ENCODE results near the gene MREG.
"Not testable (repeated sequence)": the region's sequence is repeated elsewhere in the genome, so short reads cannot be mapped to it uniquely, and the experiment has no call there.

Gene MREG

DNA sequence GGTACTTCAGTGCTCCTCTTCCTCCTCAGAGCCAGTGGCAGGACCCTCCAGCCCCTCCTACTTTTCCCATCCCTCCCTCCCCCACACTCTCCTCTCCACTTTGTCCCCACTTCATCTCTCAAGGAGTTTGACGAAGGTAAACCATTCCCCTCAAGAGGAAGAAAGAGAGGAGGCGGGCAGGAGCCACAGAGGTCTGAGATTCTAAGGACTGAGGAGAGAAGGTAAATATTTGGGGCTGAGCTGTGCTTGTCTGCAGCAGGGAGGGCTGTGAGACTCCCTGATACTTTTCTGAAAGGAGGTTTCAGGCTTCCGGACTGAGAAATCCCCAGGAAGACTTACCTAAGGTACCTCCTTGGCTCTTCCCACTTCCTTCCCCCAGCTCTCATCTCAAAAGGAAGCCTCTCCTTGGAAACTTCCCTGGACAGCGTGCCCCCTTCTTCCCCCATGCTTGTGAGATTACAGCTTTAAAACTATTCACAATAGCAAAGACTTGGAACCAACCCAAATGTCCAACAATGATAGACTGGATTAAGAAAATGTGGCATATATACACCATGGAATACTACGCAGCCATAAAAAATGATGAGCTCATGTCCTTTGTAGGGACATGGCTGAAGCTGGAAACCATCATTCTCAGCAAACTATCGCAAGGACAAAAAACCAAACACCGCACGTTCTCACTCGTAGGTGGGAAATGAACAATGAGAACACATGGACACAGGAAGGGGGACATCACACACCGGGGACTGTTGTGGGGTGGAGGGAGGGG is 55.8 kb downstream of the MREG start:
- not testable (repeated sequence) for H3K4me3 ChIP-seq (ENCODE audit: low read depth, low read length); H3K4me1 ChIP-seq (ENCODE audit: control insufficient read depth, insufficient read depth, low read length); H3K9ac ChIP-seq (ENCODE audit: low read length); H3K9me3 ChIP-seq (ENCODE audit: control insufficient read depth, insufficient read depth, low read depth, low read length); H3K27ac ChIP-seq (ENCODE audit: low read depth, low read length); H3K27me3 ChIP-seq (ENCODE audit: control insufficient read depth, insufficient read depth, low read length); H3K36me3 ChIP-seq (ENCODE audit: control insufficient read depth, insufficient read depth, low read length)

DNA sequence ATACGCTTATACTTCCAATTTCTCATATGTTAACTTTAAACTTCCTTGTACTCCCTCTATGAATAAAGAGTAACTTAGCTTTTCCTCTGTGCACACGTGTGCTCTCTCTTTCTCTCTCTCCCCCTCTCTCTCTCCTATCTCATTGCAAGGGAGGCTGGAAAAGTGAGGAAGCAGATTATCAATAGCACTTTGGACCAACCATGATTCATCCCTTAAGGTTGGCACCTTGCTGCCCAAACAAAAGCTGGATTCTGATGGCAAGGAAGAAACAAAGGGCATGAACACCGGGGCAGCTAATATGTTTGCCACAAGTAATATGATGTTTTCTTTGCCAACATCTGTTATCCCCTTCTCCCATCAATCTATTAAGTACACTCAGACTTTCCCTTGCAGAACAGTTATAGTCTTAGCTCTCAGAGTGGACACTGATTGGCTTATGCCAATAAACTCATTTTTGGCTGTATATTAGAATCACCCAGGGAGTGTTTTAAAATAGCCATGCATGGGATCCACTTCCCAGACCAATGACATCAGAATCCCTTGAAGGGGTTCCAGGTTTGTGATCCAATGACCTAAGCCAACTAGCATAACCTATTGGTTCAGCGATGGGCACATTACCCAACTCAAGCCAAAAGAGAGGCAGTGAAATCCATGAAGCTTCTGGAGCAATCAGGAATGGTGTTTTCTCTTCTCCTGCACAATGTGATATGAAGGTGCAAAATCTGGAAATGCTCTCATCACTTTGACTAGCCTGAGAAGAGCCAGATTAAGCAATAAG is 60.3 kb downstream of the MREG start:
- Histone ChIP-seq H3K9me3 (ENCODE audit: control insufficient read depth, insufficient read depth, low read depth, low read length) (no peaks in the 10 kb centered on the region), H3K4me3 (ENCODE audit: low read depth, low read length) (no peak overlapping the region), H3K27ac (ENCODE audit: low read depth, low read length) (no peak overlapping the region), H3K27me3 (ENCODE audit: control insufficient read depth, insufficient read depth, low read length) (no peaks in the 10 kb centered on the region), H3K4me1 (ENCODE audit: control insufficient read depth, insufficient read depth, low read length) (no peaks in the 10 kb centered on the region), H3K9ac (ENCODE audit: low read length) (no peak overlapping the region), H3K36me3 (ENCODE audit: control insufficient read depth, insufficient read depth, low read length) (no peaks in the 10 kb centered on the region)

- Histone ChIP-seq H3K4me3 (ENCODE audit: low read depth, low read length) (no peak overlapping the region), H3K4me1 (ENCODE audit: control insufficient read depth, insufficient read depth, low read length) (no peaks in the 10 kb centered on the region), H3K9ac (ENCODE audit: low read length) (no peak overlapping the region), H3K9me3 (ENCODE audit: control insufficient read depth, insufficient read depth, low read depth, low read length) (no peaks in the 10 kb centered on the region), H3K27ac (ENCODE audit: low read depth, low read length) (no peak overlapping the region), H3K36me3 (ENCODE audit: control insufficient read depth, insufficient read depth, low read length) (peaks cover 2% of the 10 kb centered on the region; the same call in 1 of the 2 replicates), H3K27me3 (ENCODE audit: control insufficient read depth, insufficient read depth, low read length) (no peaks in the 10 kb centered on the region)
Measured at GRCh38 chr2:215951558-215951957, 61.8 kb downstream of the MREG start.

DNA sequence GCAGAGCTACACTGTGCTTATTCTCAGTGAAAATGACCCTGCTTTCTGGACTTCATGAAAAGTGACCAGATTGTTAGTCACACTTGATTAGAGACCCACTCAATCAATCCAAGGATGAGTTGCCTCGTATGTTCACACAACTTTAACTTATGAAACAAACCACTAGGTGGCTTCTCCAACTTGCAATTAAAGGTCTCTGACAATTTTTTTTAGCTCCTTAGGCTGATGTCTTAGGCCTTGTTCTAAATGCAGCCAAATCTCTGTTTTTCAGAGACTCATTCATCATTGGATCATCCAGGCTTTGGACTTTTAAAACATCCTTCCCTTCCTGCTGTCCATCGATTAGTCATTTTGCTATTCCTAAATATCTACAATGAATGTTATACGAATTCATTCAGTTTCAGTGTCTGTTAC is 63.4 kb downstream of the MREG start:
- Histone ChIP-seq H3K9me3 (ENCODE audit: control insufficient read depth, insufficient read depth, low read depth, low read length) (no peaks in the 10 kb centered on the region), H3K4me1 (ENCODE audit: control insufficient read depth, insufficient read depth, low read length) (no peaks in the 10 kb centered on the region), H3K4me3 (ENCODE audit: low read depth, low read length) (no peak overlapping the region), H3K27me3 (ENCODE audit: control insufficient read depth, insufficient read depth, low read length) (no peaks in the 10 kb centered on the region), H3K27ac (ENCODE audit: low read depth, low read length) (no peak overlapping the region), H3K9ac (ENCODE audit: low read length) (no peak overlapping the region), H3K36me3 (ENCODE audit: control insufficient read depth, insufficient read depth, low read length) (peaks cover 12% of the 10 kb centered on the region)

GRCh38 chr2:215948051-215948450 is 65.3 kb downstream of the MREG start:
- H3K9ac ChIP-seq (ENCODE audit: low read length) = no peak overlapping the region
- no peaks in the 10 kb centered on the region for H3K27me3 ChIP-seq (ENCODE audit: control insufficient read depth, insufficient read depth, low read length)
- no peaks in the 10 kb centered on the region for H3K9me3 ChIP-seq (ENCODE audit: control insufficient read depth, insufficient read depth, low read depth, low read length)
- H3K27ac ChIP-seq (ENCODE audit: low read depth, low read length) = no peak overlapping the region
- H3K4me3 ChIP-seq (ENCODE audit: low read depth, low read length) = no peak overlapping the region
- no peaks in the 10 kb centered on the region for H3K4me1 ChIP-seq (ENCODE audit: control insufficient read depth, insufficient read depth, low read length)
- H3K36me3 ChIP-seq (ENCODE audit: control insufficient read depth, insufficient read depth, low read length) = peaks cover 22% of the 10 kb centered on the region

DNA sequence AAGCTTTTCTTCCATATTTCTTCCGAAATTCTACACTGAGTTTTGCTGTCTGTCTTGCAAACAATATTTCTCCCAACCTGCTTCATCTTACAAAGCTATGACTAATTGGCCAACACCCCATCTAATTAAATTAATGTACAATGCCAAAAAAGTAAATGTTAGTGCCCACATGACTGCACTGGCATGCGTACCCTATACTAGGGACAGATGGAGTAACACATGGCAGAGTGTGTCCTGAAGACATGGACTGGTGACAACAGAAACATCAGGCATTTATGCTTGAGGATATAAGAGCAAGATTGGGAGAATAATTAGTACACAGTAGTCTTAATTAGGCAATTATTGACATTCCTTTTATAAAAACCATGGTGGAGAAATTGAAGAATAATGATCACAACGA is 66.8 kb downstream of the MREG start:
- Histone ChIP-seq H3K9ac (ENCODE audit: low read length) (no peak overlapping the region), H3K27ac (ENCODE audit: low read depth, low read length) (no peak overlapping the region), H3K9me3 (ENCODE audit: control insufficient read depth, insufficient read depth, low read depth, low read length) (no peaks in the 10 kb centered on the region), H3K27me3 (ENCODE audit: control insufficient read depth, insufficient read depth, low read length) (no peaks in the 10 kb centered on the region), H3K36me3 (ENCODE audit: control insufficient read depth, insufficient read depth, low read length) (peaks cover 27% of the 10 kb centered on the region), H3K4me3 (ENCODE audit: low read depth, low read length) (no peak overlapping the region), H3K4me1 (ENCODE audit: control insufficient read depth, insufficient read depth, low read length) (no peaks in the 10 kb centered on the region)

DNA sequence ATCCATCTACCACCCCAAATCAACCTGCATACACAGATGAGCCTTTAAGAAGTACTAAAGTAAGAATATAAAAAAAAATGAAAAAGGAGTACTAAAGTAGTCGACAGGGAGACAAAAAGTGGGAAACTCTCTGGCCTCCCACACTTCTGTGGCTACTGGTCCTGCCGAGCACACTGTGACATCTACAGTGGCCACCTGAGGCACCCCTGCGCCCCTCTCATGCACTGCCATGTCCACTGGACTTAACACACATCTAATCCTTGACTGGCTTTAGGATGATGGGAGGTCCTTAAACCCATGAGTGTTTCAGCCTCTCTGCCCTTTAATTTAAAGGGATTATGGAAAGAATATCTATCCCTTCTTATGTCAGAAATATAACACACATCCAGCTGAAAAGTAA is 71.2 kb downstream of the MREG start:
- Histone ChIP-seq H3K4me3 (ENCODE audit: low read depth, low read length) (no peak overlapping the region), H3K36me3 (ENCODE audit: control insufficient read depth, insufficient read depth, low read length) (peaks cover 31% of the 10 kb centered on the region), H3K27ac (ENCODE audit: low read depth, low read length) (no peak overlapping the region), H3K9me3 (ENCODE audit: control insufficient read depth, insufficient read depth, low read depth, low read length) (no peaks in the 10 kb centered on the region), H3K27me3 (ENCODE audit: control insufficient read depth, insufficient read depth, low read length) (no peaks in the 10 kb centered on the region), H3K4me1 (ENCODE audit: control insufficient read depth, insufficient read depth, low read length) (peaks cover 6% of the 10 kb centered on the region; the same call in 1 of the 2 replicates), H3K9ac (ENCODE audit: low read length) (no peak overlapping the region)

DNA sequence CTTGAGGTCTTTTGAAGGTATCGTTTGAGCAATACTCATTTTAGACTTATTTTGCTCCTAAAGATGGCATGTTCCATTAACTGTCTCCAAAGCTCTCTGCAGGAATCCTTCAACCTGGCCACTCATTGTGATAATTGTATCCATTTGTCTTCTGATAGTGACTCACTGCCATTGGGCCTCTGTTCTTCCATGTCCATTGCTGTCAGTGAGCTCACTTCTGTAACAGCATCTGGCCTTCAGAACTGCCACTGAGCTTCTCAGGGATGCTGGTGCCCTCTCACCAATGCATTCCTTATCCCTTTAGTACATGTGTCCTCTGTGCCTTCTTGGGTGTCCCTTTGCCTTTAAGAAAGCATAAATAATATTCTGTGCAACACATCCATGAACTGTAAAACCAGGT is 71.6 kb downstream of the MREG start:
- no peaks in the 10 kb centered on the region for H3K9me3 ChIP-seq (ENCODE audit: control insufficient read depth, insufficient read depth, low read depth, low read length)
- H3K27me3 ChIP-seq (ENCODE audit: control insufficient read depth, insufficient read depth, low read length) = no peaks in the 10 kb centered on the region
- no peak overlapping the region for H3K9ac ChIP-seq (ENCODE audit: low read length)
- no peak overlapping the region for H3K27ac ChIP-seq (ENCODE audit: low read depth, low read length)
- peaks cover 31% of the 10 kb centered on the region for H3K36me3 ChIP-seq (ENCODE audit: control insufficient read depth, insufficient read depth, low read length)
- H3K4me3 ChIP-seq (ENCODE audit: low read depth, low read length) = no peak overlapping the region
- peaks cover 6% of the 10 kb centered on the region; the same call in 1 of the 2 replicates for H3K4me1 ChIP-seq (ENCODE audit: control insufficient read depth, insufficient read depth, low read length)

- Histone ChIP-seq H3K4me3 (ENCODE audit: low read depth, low read length) (no peak overlapping the region), H3K27ac (ENCODE audit: low read depth, low read length) (no peak overlapping the region), H3K4me1 (ENCODE audit: control insufficient read depth, insufficient read depth, low read length) (peaks cover 6% of the 10 kb centered on the region; the same call in 1 of the 2 replicates), H3K36me3 (ENCODE audit: control insufficient read depth, insufficient read depth, low read length) (peaks cover 26% of the 10 kb centered on the region), H3K27me3 (ENCODE audit: control insufficient read depth, insufficient read depth, low read length) (no peaks in the 10 kb centered on the region), H3K9ac (ENCODE audit: low read length) (no peak overlapping the region), H3K9me3 (ENCODE audit: control insufficient read depth, insufficient read depth, low read depth, low read length) (no peaks in the 10 kb centered on the region)
Measured at GRCh38 chr2:215940645-215941184, 72.6 kb downstream of the MREG start.

- Histone ChIP-seq H3K9ac (ENCODE audit: low read length) (no peak overlapping the region), H3K4me3 (ENCODE audit: low read depth, low read length) (no peak overlapping the region), H3K27ac (ENCODE audit: low read depth, low read length) (no peak overlapping the region), H3K36me3 (ENCODE audit: control insufficient read depth, insufficient read depth, low read length) (peaks cover 8% of the 10 kb centered on the region; the same call in 1 of the 2 replicates), H3K9me3 (ENCODE audit: control insufficient read depth, insufficient read depth, low read depth, low read length) (no peaks in the 10 kb centered on the region), H3K27me3 (ENCODE audit: control insufficient read depth, insufficient read depth, low read length) (no peaks in the 10 kb centered on the region), H3K4me1 (ENCODE audit: control insufficient read depth, insufficient read depth, low read length) (peaks cover 6% of the 10 kb centered on the region; the same call in 1 of the 2 replicates)
Measured at GRCh38 chr2:215937190-215937589, 76.2 kb downstream of the MREG start.

GRCh38 chr2:215933151-215933550 is 80.2 kb downstream of the MREG start:
- Histone ChIP-seq H3K4me1 (ENCODE audit: control insufficient read depth, insufficient read depth, low read length) (peaks cover 16% of the 10 kb centered on the region), H3K9ac (ENCODE audit: low read length) (no peak overlapping the region), H3K27me3 (ENCODE audit: control insufficient read depth, insufficient read depth, low read length) (no peaks in the 10 kb centered on the region), H3K27ac (ENCODE audit: low read depth, low read length) (no peak overlapping the region), H3K9me3 (ENCODE audit: control insufficient read depth, insufficient read depth, low read depth, low read length) (peaks cover 12% of the 10 kb centered on the region), H3K4me3 (ENCODE audit: low read depth, low read length) (no peak overlapping the region), H3K36me3 (ENCODE audit: control insufficient read depth, insufficient read depth, low read length) (peaks cover 10% of the 10 kb centered on the region)
